ENCODE measurements around the gene PAQR6.

- TF ChIP-seq CTCF (conservative IDR thresholded peaks at IDR 0.05; ENCODE audit: low read depth, low read length) (no peak), EZH2 (IDR thresholded peaks at IDR 0.05; ENCODE audit: low read length, unreplicated experiment) (no peak)
Observed at GRCh38 chr1:156242738-156243137, 5.1 kb downstream of the PAQR6 start.

Data from PC-3 (cell line).